ENCODE results near the gene SLC22A14.

- TF ChIP-seq, protein P1, sequence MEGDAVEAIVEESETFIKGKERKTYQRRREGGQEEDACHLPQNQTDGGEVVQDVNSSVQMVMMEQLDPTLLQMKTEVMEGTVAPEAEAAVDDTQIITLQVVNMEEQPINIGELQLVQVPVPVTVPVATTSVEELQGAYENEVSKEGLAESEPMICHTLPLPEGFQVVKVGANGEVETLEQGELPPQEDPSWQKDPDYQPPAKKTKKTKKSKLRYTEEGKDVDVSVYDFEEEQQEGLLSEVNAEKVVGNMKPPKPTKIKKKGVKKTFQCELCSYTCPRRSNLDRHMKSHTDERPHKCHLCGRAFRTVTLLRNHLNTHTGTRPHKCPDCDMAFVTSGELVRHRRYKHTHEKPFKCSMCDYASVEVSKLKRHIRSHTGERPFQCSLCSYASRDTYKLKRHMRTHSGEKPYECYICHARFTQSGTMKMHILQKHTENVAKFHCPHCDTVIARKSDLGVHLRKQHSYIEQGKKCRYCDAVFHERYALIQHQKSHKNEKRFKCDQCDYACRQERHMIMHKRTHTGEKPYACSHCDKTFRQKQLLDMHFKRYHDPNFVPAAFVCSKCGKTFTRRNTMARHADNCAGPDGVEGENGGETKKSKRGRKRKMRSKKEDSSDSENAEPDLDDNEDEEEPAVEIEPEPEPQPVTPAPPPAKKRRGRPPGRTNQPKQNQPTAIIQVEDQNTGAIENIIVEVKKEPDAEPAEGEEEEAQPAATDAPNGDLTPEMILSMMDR (IDR thresholded peaks at IDR 0.05; ENCODE audit: extremely low read depth in 1 of 2, insufficient read depth in 1 of 2, low read depth in 1 of 2, low read length in 2 of 2): no peak
- TF ChIP-seq POLR2AphosphoS5 (IDR thresholded peaks at IDR 0.05; ENCODE audit: insufficient read depth, low read depth, low read length): no peak
- TF ChIP-seq POLR2A (IDR thresholded peaks at IDR 0.05; ENCODE audit: low read depth, low read length): no peak
- no peak for TF ChIP-seq EZH2 (IDR thresholded peaks at IDR 0.05; ENCODE audit: borderline replicate concordance, low read depth, low read length, severe bottlenecking)
- no peak for TF ChIP-seq JUN (IDR thresholded peaks at IDR 0.05; ENCODE audit: borderline replicate concordance, insufficient read depth, insufficient read length, low read depth)
- TF ChIP-seq, protein P2, sequence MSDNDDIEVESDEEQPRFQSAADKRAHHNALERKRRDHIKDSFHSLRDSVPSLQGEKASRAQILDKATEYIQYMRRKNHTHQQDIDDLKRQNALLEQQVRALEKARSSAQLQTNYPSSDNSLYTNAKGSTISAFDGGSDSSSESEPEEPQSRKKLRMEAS (IDR thresholded peaks at IDR 0.05; ENCODE audit: insufficient read depth, insufficient read length): no peak
Observed at GRCh38 chr3:38360345-38360744, 78.3 kb downstream of the SLC22A14 start.

Data from endothelial cell of umbilical vein (primary cell).